Upper lobe of left lung (tissue), 4 donors: ENCODE measurements around the gene PTPRJ.

Experiments used
- POLR2AphosphoS5 ChIP-seq, 2 donors: sonication (generic); formaldehyde crosslinking; IDR thresholded peaks; one replicate each; pipeline ENCODE4 v1.5.1; 2017; ENCODE audit warnings: antibody characterized with exemption in 2 of 2
- TF ChIP-seq, protein P1 (sequence below), 6 experiments: fragments of 450-650 bp in 4 of 6; fragments of 200-600 bp in 2 of 6; sonication (generic) in 2 of 6; IDR thresholded peaks; one replicate each; pipeline ENCODE4 v1.5.1; 2016 to 2019; ENCODE audit warnings: antibody characterized with exemption in 6 of 6

DNA sequence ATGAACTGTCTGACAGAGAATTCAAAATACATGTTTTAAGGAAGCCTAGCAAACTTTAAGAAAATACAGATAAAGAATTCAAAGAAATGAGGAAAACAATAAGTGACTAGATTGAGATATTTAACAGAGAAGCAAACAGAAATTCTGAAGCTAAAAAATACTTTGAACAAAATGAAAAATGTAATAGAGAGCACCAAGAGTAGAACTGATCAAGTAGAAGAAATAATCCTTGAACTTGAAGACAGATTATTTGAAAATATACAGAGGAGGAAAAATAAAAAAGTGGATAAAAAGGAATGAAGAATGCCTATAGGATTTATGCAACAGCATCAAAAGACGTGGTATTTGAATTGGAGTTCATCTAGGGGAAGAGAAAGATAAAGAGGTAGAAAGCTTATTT, 134.4 kb downstream of the PTPRJ start:
- TF ChIP-seq POLR2AphosphoS5 (IDR thresholded peaks at IDR 0.05), result no peak
- TF ChIP-seq, protein P1, sequence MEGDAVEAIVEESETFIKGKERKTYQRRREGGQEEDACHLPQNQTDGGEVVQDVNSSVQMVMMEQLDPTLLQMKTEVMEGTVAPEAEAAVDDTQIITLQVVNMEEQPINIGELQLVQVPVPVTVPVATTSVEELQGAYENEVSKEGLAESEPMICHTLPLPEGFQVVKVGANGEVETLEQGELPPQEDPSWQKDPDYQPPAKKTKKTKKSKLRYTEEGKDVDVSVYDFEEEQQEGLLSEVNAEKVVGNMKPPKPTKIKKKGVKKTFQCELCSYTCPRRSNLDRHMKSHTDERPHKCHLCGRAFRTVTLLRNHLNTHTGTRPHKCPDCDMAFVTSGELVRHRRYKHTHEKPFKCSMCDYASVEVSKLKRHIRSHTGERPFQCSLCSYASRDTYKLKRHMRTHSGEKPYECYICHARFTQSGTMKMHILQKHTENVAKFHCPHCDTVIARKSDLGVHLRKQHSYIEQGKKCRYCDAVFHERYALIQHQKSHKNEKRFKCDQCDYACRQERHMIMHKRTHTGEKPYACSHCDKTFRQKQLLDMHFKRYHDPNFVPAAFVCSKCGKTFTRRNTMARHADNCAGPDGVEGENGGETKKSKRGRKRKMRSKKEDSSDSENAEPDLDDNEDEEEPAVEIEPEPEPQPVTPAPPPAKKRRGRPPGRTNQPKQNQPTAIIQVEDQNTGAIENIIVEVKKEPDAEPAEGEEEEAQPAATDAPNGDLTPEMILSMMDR (IDR thresholded peaks at IDR 0.05), result no peak
